CD4-positive, alpha-beta T cell (primary cell): Measurements from ENCODE around the gene SIRT6. TPM values are rescaled to one million over a fixed set of nuclear protein-coding genes. Genes with fewer than 3 reads are reported as not detected.

Source experiments
- ATAC-seq: fragments of 200-7000 bp; cut with Tn5 transposase; one replicate; pipeline ENCODE4 v1.10.0; 2022; ENCODE audit warnings: mild to moderate bottlenecking; ENCODE audit not compliant: poor library complexity
- CTCF ChIA-PET: fragments of 350-600 bp; sonication (Branson Sonifier 250); formaldehyde crosslinking; loops from one replicate; lab custom pipeline; 2021; ENCODE audit warnings: antibody characterized with exemption, inconsistent platforms; lab: Charles Lee
- POLR2A ChIA-PET: fragments of 350-600 bp; sonication (Branson Sonifier 250); formaldehyde crosslinking; loops from one replicate; lab custom pipeline; 2021; ENCODE audit warnings: antibody characterized with exemption, inconsistent platforms; lab: Charles Lee
- DNase-seq, 14 experiments: peaks; one replicate each; pipeline ENCODE4 v3.0.0-alpha.2; 2013 to 2020; ENCODE audit warnings: mixed read lengths in 2 of 14
- H3K27ac ChIP-seq, 2 donors: one replicate each; pipeline versions ENCODE4 v1.5.1 to v1.7.0; 2013; ENCODE audit warnings: low read length in 2 of 2, low read depth in 1 of 2, mild to moderate bottlenecking in 1 of 2
- H3K27me3 ChIP-seq, 2 experiments: 1 replicate in 1 of 2; 2 replicates in 1 of 2; pipeline versions ENCODE4 v1.6.1 to v1.7.0; 2013; ENCODE audit warnings: low read length in 2 of 2, control low read depth in 1 of 2, mild to moderate bottlenecking in 1 of 2, moderate library complexity in 1 of 2; ENCODE audit not compliant: insufficient read depth in 2 of 2, control insufficient read depth in 1 of 2
- H3K36me3 ChIP-seq: one replicate; pipeline ENCODE4 v1.6.1; 2013; ENCODE audit warnings: low read length, control low read depth; ENCODE audit not compliant: insufficient read depth
- H3K4me1 ChIP-seq: one replicate; pipeline ENCODE4 v1.6.1; 2013; ENCODE audit warnings: low read length, control low read depth; ENCODE audit not compliant: insufficient read depth
- H3K4me3 ChIP-seq: one replicate; pipeline ENCODE4 v1.5.1; 2013; ENCODE audit warnings: mild to moderate bottlenecking, low read length, moderate library complexity
- H3K9me3 ChIP-seq, 2 experiments: 1 replicate in 1 of 2; 2 replicates in 1 of 2; pipeline versions ENCODE4 v1.6.1 to v1.7.0; 2013; ENCODE audit warnings: low read length in 2 of 2, mild to moderate bottlenecking in 2 of 2, control low read depth in 1 of 2, moderate library complexity in 1 of 2; ENCODE audit not compliant: control insufficient read depth in 1 of 2, insufficient read depth in 1 of 2
- H3K27ac Mint-ChIP-seq: one replicate; pipeline ENCODE4 v1.8.0; 2020; ENCODE audit warnings: mixed read lengths
- H3K27me3 Mint-ChIP-seq: one replicate; pipeline ENCODE4 v1.8.0; 2021; ENCODE audit warnings: mixed read lengths
- H3K36me3 Mint-ChIP-seq: one replicate; pipeline ENCODE4 v1.8.0; 2021; ENCODE audit warnings: low read depth, mixed read lengths
- H3K4me1 Mint-ChIP-seq: one replicate; pipeline ENCODE4 v1.8.0; 2021; ENCODE audit warnings: low read depth, mixed read lengths
- H3K4me3 Mint-ChIP-seq: one replicate; pipeline ENCODE4 v1.8.0; 2020; ENCODE audit warnings: mild to moderate bottlenecking, mixed read lengths
- H3K9me3 Mint-ChIP-seq: one replicate; pipeline ENCODE4 v1.8.0; 2020; ENCODE audit warnings: mixed read lengths
- CTCF ChIP-seq: fragments of 200-600 bp; IDR thresholded peaks from one replicate; pipeline ENCODE4 v1.8.0; 2022; ENCODE audit warnings: antibody characterized with exemption, mild to moderate bottlenecking
- intact Hi-C, 2 experiments: fragments of 100-400 bp; cut with DNase I in 1 of 2; cut with micrococcal nuclease in 1 of 2; formaldehyde crosslinking; loops; one replicate each; pipeline versions ENCODE4 v1.15.1 to v1.9.0; 2023 to 2025; cut with DNase I, micrococcal nuclease
- total RNA-seq, 174 experiments: library from RNA in 2 of 174; stranded (reverse) in 2 of 174; gene quantifications; one replicate each; pipeline ENCODE4 v1.2.3 and lab custom pipeline; 2021 to 2026

SIRT6 gene
- total RNA-seq, 2 experiments from 2014 or later, result 11.2 to 14.2 TPM

- intact Hi-C loops, result no loop called here
- no peak for ATAC-seq
- Histone ChIP-seq H3K4me1 (peaks cover 9% of the 10 kb centered on the region), H3K4me3 (no peak within 1 kb of the TSS), H3K36me3 (no peaks in the 10 kb centered on the region), H3K27ac (no peak within 1 kb of the TSS), H3K27me3 (peaks cover 17 to 26% of the 10 kb centered on the region in 2 experiments), H3K9me3 (peaks cover 0 to 14% of the 10 kb centered on the region in 2 experiments)
- no peak within 1 kb of the TSS for H3K4me3 Mint-ChIP-seq
- ChIA-PET CTCF (no interaction called here), POLR2A (no interaction called here)
- H3K27me3 Mint-ChIP-seq, result peaks cover 31% of the 10 kb centered on the region
- DNase-seq, result peak in 2 of 14 experiments; percentile 63 to 70
- no peaks in the 10 kb centered on the region for H3K36me3 Mint-ChIP-seq
- no peak within 1 kb of the TSS for H3K27ac Mint-ChIP-seq
- no peaks in the 10 kb centered on the region for H3K4me1 Mint-ChIP-seq
- no peaks in the 10 kb centered on the region for H3K9me3 Mint-ChIP-seq
- no peak for TF ChIP-seq CTCF
Measured at GRCh38 chr19:4229179-4229931, 47.0 kb upstream of the SIRT6 start, which contains the start of gene EBI3. TSS of gene EBI3 (plus strand) at chr19:4229523. CDS start at chr19:4229551, 28 bp downstream.

- peaks cover 0 to 14% of the 10 kb centered on the region in 2 experiments for H3K9me3 ChIP-seq
- H3K27me3 ChIP-seq, result peaks cover 17 to 26% of the 10 kb centered on the region in 2 experiments
- Mint-ChIP-seq H3K4me3 (no peak overlapping the region), H3K4me1 (no peaks in the 10 kb centered on the region), H3K9me3 (no peaks in the 10 kb centered on the region), H3K36me3 (no peaks in the 10 kb centered on the region), H3K27me3 (peaks cover 25% of the 10 kb centered on the region), H3K27ac (no peak overlapping the region)
- no peak for TF ChIP-seq CTCF
- no peak overlapping the region for H3K27ac ChIP-seq
- peaks cover 9% of the 10 kb centered on the region for H3K4me1 ChIP-seq
- ChIA-PET CTCF (no interaction called here), POLR2A (no interaction called here)
- intact Hi-C loops, result no loop called here
- H3K36me3 ChIP-seq, result no peaks in the 10 kb centered on the region
- H3K4me3 ChIP-seq, result no peak overlapping the region
- no peak for DNase-seq
- ATAC-seq, result no peak
Measured at GRCh38 chr19:4228765-4229178, 46.4 kb upstream of the SIRT6 start.

- CTCF ChIA-PET, result no interaction called here
- ATAC-seq, result no peak
- Mint-ChIP-seq H3K9me3 (no peaks in the 10 kb centered on the region), H3K27ac (no peak overlapping the region), H3K36me3 (no peaks in the 10 kb centered on the region), H3K27me3 (peaks cover 18% of the 10 kb centered on the region), H3K4me3 (no peak overlapping the region), H3K4me1 (no peaks in the 10 kb centered on the region)
- no peak for DNase-seq
- intact Hi-C loops, result no loop called here
- POLR2A ChIA-PET, result no interaction called here
- Histone ChIP-seq H3K4me1 (peaks cover 9% of the 10 kb centered on the region), H3K9me3 (peaks cover 0 to 14% of the 10 kb centered on the region in 2 experiments), H3K27ac (no peak overlapping the region), H3K27me3 (peaks cover 14 to 26% of the 10 kb centered on the region in 2 experiments), H3K36me3 (no peaks in the 10 kb centered on the region), H3K4me3 (no peak overlapping the region)
- no peak for TF ChIP-seq CTCF
Measured at GRCh38 chr19:4227771-4228170, 45.4 kb upstream of the SIRT6 start.
